GM20000 (cell line): ENCODE measurements around the gene LYSET.

Experiments
- DNase-seq: peaks from one replicate; pipeline ENCODE4 v3.0.0; 2012; ENCODE audit warnings: low spot score
- TF ChIP-seq, protein P1 (sequence below): IDR thresholded peaks from 2 replicates; pipeline ENCODE4 v1.5.1; 2012; ENCODE audit warnings: mild to moderate bottlenecking, control low read depth; ENCODE audit errors: extremely low read depth, missing control alignments

LYSET gene

DNA sequence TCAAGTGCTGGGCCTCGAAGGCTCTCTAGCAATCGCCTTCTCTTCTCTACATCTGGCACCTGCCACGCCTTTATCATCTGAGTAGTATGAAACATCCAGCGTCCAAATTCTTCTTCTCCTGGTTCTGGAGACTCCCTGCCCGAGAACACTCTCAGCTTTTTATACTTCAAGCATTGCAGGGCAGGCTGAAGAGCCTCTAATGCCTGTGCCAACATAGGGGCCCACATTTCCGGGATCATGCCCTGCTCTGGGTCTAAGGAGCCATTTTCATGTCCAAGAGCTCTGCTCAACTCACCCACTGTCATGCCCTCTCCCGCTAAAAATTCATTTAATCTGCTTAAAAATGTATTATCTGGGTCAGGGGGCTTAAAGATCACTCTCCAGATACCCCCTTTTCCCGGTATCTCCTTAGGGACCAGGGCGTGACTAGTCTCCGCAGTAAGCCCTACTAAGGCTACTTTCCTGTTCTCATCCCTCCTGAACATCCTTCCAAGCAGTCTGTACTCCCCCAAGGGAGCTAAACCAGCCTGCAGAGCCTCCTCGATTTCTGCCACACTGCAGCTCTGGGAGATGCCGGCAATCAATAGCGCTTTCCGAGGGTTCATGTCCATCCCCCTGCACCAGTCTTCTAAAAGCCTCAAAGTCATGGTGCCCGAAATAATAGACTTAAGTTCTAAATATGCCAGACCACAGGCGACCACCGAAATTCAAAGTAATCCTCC lies 1.4 kb upstream of the LYSET start:
- TF ChIP-seq, protein P1, sequence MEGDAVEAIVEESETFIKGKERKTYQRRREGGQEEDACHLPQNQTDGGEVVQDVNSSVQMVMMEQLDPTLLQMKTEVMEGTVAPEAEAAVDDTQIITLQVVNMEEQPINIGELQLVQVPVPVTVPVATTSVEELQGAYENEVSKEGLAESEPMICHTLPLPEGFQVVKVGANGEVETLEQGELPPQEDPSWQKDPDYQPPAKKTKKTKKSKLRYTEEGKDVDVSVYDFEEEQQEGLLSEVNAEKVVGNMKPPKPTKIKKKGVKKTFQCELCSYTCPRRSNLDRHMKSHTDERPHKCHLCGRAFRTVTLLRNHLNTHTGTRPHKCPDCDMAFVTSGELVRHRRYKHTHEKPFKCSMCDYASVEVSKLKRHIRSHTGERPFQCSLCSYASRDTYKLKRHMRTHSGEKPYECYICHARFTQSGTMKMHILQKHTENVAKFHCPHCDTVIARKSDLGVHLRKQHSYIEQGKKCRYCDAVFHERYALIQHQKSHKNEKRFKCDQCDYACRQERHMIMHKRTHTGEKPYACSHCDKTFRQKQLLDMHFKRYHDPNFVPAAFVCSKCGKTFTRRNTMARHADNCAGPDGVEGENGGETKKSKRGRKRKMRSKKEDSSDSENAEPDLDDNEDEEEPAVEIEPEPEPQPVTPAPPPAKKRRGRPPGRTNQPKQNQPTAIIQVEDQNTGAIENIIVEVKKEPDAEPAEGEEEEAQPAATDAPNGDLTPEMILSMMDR, result no peak
- no peak for DNase-seq

DNA sequence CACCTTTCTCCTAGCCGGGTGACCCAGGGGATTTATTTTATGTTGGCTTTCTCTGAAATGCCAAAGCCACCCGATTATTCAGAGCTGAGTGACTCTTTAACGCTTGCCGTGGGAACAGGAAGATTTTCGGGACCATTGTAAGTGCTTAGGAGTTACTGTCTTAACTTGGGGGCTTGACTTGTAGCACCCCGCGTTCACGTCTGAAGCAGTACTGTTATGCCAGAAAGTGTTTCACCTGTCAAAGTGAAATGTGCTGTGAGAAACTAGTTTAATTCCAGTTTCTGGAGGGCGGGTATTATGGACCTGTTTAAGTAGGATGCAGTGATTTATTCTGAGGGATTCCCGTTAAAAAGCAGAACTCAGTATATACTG lies 218 bp downstream of the LYSET start:
- no peak for DNase-seq
- TF ChIP-seq, protein P1, result no peak

DNA sequence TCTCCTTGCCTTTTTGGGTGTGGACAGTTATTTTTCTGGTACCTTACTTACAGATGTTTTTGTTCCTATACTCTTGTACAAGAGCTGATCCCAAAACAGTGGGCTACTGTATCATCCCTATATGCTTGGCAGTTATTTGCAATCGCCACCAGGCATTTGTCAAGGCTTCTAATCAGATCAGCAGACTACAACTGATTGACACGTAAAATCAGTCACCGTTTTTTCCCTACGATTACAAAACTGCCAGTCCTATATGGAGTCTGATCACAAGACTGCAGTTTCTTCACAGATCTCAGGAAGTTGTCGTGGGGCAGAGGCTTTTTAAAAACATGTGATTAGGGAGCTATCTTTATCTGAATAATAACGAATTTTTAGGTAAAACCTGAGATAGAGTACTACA lies 1.3 kb downstream of the LYSET start:
- TF ChIP-seq, protein P1, result no peak
- DNase-seq, result no peak

- TF ChIP-seq, protein P1, result no peak
- no peak for DNase-seq
Observed at GRCh38 chr14:93186956-93187355, 1.8 kb downstream of the LYSET start.

- DNase-seq, result no peak
Observed at GRCh38 chr14:93195316-93195999, 10.3 kb downstream of the LYSET start.

GRCh38 chr14:93199031-93199430 lies 13.9 kb downstream of the LYSET start:
- TF ChIP-seq, protein P1, result no peak
- DNase-seq, result no peak

More at GRCh38 chr14:93195316-93195999, 10.3 kb downstream of the LYSET start:
- TF ChIP-seq, protein P1, result no peak

- TF ChIP-seq, protein P1, result no peak
- DNase-seq, result no peak
Observed at GRCh38 chr14:93200553-93200952, 15.4 kb downstream of the LYSET start.
